ENCODE data around the gene IGHMBP2.
"Not testable (repeated sequence)": the region's sequence is repeated elsewhere in the genome, so short reads cannot be mapped to it uniquely, and the experiment has no call there.

The IGHMBP2 gene

DNA sequence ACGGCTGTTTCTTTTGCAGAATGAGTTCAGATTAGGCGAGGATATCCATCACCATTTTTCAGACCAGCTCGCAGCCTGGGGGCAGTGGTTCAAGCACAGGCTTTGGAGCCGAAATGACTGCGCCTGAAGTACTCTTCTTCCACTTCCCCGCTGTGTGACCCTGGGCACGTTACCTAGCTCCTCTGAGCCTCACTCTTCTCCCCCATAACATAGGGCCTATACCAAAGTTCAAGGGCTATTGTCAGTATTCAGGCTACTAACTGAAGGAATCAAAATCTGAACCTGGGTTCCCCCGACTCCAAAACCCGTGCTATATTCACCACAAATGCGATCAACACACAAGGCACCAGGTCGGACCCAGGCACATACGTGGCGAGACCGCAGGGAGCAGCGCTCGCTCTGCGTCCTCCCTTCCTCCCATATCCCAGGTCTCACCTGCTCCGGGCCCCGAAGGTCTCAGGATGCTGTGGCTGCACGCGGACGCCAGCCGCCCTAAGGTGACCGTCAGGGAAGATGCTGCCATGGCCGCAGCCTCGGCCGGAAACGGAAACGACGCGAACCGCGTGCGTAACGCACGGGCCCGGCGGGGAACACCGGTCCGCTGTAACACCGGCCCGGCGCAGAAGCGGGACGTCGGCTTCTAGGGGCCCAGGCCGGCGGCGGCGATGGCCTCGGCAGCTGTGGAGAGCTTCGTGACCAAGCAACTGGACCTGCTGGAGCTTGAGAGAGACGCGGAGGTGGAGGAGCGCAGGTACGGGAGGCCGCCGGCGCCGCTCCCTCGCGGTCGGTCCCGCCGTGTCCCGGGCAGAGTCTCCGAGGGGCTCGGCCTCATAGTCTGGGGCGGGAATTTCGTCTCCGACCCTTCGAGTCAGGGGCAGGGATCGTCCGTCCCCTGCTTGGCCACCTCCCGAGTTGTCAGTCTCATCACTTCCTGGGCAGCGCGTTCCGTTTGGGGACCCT lies at the start of gene IGHMBP2, which contains the start of gene MRPL21:
TSS of gene IGHMBP2 (plus strand) at position 604 of the 960 bp plus-strand sequence. CDS start at position 666, 62 bp downstream.
TSS of gene MRPL21 (minus strand) at position 545 of the 960 bp plus-strand sequence. CDS start at position 523, 22 bp downstream.
- in situ Hi-C loops (cut with MboI; ENCODE audit: low sequenced_read_pairs): no loop called here

DNA sequence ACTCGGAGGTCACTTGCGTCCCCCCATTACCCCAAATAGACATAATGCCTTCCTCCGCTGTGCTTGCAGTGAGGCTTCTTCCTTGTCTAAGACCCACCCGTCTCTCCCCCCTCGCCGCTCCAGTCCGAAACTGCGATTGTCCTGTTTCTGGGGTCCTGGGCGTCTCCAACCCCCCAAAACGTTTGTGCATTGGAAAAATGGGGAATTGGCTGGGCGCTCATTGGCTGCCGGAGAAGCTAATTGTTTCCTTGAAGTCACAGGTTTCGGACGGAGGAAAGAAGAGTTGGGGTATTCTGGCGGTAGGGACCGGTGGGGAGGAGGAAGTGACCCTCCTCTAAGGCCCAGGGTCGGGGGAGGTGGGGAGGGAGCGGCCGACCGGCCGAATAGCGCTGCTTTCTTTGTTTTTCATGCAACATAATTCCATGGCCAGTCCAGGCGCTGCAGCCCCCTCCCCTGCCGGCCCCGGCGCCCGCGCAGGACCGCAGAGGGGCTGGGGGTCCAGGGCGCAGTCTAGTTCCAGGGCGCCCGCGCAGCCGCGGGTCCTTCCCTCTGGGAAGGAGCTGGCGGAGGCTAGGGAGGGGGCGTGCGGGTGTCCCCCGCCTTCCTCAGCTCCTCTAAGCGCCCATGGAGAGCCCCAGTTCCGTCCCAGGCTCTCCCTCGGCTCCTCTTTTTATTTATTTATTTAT lies 49.3 kb upstream of the IGHMBP2 start:
- in situ Hi-C loops (cut with MboI; ENCODE audit: low sequenced_read_pairs): no loop called here

DNA sequence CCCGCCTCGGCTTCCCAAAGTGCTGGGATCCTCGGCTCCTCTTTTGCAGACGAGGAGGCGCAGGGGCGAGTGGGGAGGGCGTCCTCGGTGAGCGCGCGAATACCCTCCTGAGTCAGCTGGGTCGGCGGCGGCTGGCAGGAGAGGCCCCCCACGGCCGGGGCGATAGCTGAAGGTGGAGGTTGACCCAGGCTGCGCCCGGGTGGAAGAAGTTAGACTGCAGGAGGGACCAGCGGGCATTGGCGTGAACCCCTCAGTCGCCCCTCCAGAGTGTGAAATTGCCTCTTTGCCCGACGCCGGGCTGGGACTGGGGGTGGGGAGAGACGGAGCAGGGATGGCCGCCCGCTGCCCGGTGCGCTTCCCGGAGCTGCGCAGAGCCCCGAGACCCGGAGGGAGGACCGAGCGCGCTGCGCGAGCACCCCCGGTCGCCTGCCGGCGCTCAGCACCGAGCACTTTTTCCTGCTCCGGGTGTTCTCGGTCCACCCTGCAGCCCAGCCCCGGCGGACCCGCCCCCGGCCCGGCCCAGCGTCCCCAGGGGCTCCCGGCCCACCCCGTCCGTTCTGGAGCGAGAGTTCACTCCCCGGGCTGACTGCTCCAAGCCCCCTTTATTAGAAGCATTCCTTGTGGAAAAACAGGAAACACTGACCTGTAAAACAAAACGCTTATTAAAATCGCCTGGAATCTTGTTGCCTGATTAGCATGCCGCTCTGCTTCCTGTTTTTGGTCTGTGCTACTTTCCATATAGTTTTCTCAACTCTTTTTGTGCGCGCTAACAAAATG lies 48.3 kb upstream of the IGHMBP2 start:
- in situ Hi-C loops (cut with MboI; ENCODE audit: low sequenced_read_pairs): no loop called here

DNA sequence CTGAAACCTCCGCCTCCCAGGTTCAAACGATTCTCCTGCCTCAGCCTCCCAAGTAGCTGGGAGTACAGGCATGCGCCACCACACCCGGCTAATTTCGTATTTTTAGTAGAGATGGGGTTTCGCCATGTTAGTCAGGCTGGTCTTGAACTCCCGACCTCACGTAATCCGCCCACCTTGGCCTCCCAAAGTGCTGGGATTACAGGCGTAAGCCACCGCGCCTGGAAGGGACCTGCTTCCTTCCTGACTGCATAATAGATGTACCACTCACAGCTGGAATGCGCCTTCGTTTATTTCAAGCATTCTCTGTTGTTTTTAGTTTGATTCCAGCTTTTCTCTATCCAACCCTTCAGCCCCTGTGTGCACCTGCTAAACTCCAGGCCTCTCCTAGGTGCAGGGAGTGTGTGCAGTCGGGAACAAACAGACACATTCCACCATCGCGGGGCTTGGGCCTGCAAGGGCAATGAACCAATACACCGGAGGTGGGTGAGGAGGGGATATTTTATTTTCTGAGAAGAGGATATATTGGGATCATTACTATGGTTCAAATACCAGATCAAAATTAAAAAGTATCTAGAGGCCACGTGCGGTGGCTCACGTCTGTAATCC lies 47.2 kb upstream of the IGHMBP2 start:
- in situ Hi-C loops (cut with MboI; ENCODE audit: low sequenced_read_pairs): not testable (repeated sequence)

DNA sequence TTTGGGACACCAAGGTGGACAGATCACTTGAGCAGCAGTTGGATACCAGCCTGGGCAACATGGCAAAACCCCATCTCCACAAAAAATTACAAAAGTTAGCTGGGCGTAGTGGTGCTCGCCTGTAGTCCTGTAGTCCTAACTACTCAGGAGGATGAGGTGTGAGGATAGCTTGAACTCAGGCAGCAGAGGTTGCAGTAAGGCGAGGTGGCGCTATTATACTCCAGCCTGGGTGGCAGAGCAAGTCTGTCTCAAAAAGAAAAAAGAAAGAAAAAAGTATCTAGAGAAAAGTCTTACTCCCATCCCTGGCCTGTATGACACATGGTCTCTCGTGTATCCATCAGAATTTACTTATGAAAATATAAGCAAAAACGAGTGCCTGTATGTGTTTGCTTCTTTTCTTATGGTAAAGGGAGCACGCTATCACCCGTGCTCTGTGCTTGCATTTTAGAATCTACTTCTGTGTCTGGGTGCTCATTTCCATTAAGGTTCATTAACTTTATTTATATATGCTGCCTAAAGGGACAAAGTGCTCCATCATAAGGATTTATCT lies 46.6 kb upstream of the IGHMBP2 start:
- in situ Hi-C loops (cut with MboI; ENCODE audit: low sequenced_read_pairs): no loop called here

GRCh38 chr11:68859123-68859522 lies 44.6 kb upstream of the IGHMBP2 start:
- in situ Hi-C loops (cut with MboI; ENCODE audit: low sequenced_read_pairs): no loop called here

- in situ Hi-C loops (cut with MboI; ENCODE audit: low sequenced_read_pairs): no loop called here
These were observed 41.3 kb upstream of the IGHMBP2 start for GRCh38 chr11:68862421-68862820.

DNA sequence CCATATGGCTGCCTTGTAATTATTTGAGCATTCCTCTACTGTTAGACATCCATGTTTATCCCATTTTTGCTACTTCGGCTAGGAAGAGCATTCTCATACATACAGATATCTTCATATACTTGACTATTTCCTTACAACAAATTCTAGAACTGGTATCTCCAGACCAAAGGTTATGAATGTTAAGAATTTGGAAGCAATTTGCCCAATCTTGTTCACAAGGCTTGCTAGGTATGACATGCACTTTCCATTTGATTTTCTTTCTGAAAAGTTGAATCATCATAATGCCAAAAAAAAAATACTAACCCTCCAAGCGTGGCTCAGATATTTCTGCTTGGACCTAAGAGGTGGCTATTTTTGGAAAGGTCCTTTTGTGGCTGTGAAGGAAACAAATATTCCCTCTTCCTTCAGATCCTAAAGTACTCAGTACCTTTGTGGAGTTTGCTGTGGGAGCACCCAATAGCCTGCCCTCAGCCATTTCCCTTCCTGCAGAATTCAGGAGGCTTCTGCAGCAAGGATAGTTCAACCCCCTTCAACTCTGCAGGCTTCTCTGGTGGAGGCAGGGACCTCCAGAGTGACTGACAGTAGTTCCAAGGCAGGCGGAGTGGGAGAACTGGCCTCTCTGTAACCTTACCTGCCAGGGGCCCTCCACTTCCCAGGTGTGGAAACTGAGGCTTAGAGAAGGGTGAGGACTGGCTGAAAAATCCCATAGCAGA lies 40.0 kb upstream of the IGHMBP2 start:
- in situ Hi-C loops (cut with MboI; ENCODE audit: low sequenced_read_pairs): no loop called here

DNA sequence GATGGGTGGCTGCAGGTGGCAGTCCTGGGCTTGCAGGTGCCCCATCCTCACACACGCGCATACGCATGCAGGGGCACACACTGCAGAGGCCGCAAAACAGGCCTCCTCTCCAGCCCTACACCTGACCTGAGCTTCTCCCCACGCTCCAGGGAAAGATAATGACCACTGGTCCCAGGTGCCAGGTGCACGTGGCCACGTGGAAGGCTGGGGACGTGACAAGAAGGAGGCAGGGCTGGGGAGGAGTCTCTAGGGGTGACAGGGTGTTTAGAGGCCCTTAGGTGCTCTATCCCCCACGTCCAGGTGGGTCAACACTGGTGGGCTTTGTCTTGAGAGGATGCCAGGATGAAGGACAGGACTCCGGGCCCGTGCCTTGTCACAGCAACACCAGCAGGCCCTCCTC lies 38.5 kb upstream of the IGHMBP2 start:
- in situ Hi-C loops (cut with MboI; ENCODE audit: low sequenced_read_pairs): no loop called here

DNA sequence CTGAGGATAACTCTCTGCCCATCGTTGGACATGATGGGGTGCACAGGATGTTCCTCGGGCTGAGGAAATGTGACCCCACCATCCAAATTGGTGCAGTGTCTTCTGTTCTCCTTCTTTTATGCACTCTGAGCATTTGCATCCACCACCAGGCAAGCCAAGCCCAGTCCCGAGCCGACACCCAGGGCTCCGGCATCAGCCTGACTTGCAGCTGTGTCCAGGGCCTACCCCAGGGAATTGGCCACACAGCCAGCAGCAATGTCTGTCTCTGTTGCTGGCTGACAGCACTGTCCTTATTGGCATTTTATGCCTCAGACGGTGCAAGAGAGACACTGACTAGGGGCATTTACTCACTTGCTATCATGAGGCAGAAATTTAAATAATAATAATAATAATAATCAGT lies 36.6 kb upstream of the IGHMBP2 start:
- in situ Hi-C loops (cut with MboI; ENCODE audit: low sequenced_read_pairs): no loop called here

DNA sequence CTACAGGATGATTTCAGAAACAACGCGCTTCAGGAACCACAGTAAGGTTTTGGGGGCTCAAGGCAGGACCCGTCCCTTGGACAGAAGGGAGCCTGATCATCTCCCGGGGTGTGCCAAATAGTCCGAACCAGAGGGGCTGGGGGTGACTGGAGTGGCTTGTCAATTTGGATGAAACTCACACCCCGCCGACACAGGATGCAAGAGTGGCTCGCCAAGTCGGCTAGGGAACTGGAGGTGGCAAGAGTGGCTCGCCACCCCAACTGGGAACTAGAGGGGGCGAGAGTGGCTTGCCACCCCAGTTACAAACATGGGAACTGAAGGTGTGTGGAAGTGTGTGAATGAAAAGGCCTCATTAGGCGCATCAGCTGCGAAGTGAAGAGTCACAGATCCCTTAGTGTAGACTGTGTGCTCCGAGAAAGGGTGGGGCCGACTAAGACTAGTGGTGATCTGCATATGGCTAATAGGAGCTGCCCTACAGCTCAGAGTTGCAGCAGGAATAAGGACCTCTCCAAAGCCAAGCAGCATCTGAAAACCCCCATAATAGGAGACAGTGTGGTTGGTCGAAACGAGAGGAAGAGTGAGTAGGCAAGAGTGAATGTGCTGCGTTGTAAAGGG lies 35.4 kb upstream of the IGHMBP2 start:
- in situ Hi-C loops (cut with MboI; ENCODE audit: low sequenced_read_pairs): no loop called here

DNA sequence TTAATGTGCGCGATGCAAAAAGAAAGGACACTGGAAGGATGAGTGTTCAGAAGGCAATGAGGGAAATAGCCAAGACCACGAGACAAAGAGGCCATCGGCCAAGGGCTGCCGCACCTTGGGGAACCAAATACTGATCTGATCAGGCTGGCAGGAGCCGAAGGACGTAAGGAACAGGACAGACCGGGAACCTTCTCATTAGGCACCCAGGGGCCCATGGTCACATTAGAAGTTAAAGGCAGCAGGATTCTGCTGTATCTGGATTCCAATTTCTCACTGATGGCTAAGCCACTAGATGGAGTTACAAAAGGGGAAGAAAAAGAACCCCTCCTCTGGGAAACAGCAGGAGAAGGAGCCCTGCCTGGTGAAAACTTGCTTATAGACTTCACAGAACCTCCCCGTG lies 33.2 kb upstream of the IGHMBP2 start:
- in situ Hi-C loops (cut with MboI; ENCODE audit: low sequenced_read_pairs): no loop called here

GRCh38 chr11:68872216-68873003 lies 31.3 kb upstream of the IGHMBP2 start:
- in situ Hi-C loops (cut with MboI; ENCODE audit: low sequenced_read_pairs): no loop called here

DNA sequence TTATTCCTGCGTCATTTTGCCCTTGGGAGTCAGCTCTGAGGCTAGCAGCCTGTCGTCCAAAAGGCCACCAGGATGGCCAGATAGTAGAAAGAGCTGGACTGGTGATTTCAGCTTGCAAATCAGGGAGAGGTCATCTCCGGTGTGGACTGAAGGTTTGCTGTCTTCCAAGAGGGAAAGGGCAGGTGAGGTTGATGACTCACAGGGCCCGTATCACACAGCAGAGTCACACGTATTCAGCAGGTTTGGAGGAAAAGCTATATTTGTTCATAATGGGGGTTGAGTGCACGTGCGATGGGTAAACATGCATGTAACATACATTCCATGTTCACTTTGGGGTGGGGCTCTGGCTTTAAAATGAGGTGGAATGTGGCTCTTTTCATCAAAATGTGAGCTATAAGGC lies 25.7 kb upstream of the IGHMBP2 start:
- in situ Hi-C loops (cut with MboI; ENCODE audit: low sequenced_read_pairs): no loop called here

DNA sequence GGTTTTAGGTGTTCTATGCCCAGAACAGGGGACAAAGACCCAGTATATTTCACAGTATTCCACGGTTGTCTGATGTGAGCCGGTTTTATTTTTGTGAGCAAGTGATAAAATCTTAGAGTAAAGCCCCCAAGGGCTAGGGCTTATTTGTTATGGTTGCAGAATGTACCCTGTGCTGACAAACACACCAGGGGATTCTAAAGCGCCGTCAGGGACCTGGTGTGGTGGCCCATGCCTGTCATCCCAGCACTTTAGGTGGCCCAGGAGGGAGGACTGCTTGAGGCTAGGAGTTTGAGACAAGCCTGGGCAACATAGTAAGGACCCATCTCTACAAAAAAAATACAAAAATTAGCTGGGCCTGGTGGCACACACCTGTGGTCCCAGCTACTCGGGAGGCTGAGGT lies 22.8 kb upstream of the IGHMBP2 start:
- in situ Hi-C loops (cut with MboI; ENCODE audit: low sequenced_read_pairs): no loop called here

GRCh38 chr11:68881320-68881719 lies 22.4 kb upstream of the IGHMBP2 start:
- in situ Hi-C loops (cut with MboI; ENCODE audit: low sequenced_read_pairs): no loop called here

DNA sequence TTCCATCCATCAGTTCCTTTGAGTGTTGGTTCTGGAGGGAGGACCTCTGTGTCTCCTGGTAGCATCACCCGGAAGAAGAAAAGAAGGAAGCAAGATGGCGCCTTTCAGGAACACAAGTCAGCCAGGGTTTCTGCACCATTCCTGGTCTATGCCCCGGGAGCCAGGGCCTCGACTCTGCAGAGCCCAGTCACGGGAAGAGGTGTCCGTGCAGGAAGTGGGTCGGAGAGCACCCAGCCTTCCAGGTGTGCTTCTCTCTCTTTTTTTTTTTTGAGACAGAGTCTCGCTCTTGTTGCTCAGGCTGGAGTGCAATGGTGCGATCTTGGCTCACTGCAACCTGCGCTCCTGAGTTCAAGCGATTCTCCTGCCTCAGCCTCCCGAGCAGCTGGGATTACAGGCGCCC lies 21.3 kb upstream of the IGHMBP2 start:
- in situ Hi-C loops (cut with MboI; ENCODE audit: low sequenced_read_pairs): no loop called here

DNA sequence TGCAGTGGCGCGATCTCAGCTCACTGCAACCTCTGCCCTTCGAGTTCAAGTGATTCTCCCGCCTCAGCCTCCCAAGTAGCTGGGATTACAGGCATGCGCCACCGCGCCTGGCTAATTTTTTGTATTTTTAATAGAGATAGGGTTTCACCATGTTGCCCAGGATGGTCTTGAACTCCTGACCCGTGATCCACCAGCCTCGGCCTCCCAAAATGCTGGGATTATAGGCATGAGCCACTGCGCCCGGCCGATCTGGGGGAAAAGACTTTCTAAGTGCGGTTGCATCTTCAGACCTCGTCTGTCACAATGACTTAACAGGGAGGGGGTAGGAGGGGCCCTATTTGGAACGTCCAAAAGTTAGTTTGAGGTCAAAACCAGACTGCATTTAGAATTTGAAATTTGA lies 18.9 kb upstream of the IGHMBP2 start:
- in situ Hi-C loops (cut with MboI; ENCODE audit: low sequenced_read_pairs): not testable (repeated sequence)

Measured in HL-60/S4 (cell line).